Hepatocyte (in vitro differentiated cells): Measurements from ENCODE around the gene DNAJB11.
"Not testable (repeated sequence)": the region's sequence is repeated elsewhere in the genome, so short reads cannot be mapped to it uniquely, and the experiment has no call there.

ENCODE experiments used
- EZH2phosphoT487 ChIP-seq: fragments of 200-600 bp; sonication (generic); IDR thresholded peaks from one replicate; pipeline ENCODE4 v1.6.1; 2018; ENCODE audit warnings: antibody characterized with exemption, mild to moderate bottlenecking, low read depth, moderate library complexity; ENCODE audit not compliant: unreplicated experiment, severe bottlenecking
- TF ChIP-seq, protein P1 (sequence below): fragments of 200-600 bp; sonication (generic); IDR thresholded peaks from 2 replicates; pipeline ENCODE4 v1.5.1; 2016; ENCODE audit warnings: antibody characterized with exemption, mild to moderate bottlenecking; ENCODE audit not compliant: poor library complexity

DNA sequence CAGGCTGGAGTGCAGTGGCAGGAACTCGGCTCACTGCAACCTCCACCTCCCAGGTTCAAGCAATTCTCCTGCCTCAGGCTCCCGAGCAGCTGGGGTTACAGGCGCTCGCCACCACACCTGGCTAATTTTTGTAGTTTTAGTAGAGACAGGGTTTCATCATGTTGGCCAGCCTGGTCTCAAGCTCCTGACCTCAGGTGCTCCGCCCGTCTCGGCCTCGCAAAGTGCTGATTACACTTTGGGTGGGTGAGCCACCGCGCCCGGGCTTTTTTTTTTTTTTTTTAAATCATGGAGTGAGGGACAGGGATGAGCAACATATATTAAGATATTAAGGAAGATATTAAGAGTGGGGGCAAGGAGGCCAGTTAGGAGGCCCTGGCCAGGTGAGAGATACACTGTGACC is 1.2 kb upstream of the DNAJB11 start:
- TF ChIP-seq EZH2phosphoT487: not testable (repeated sequence)
- TF ChIP-seq, protein P1, sequence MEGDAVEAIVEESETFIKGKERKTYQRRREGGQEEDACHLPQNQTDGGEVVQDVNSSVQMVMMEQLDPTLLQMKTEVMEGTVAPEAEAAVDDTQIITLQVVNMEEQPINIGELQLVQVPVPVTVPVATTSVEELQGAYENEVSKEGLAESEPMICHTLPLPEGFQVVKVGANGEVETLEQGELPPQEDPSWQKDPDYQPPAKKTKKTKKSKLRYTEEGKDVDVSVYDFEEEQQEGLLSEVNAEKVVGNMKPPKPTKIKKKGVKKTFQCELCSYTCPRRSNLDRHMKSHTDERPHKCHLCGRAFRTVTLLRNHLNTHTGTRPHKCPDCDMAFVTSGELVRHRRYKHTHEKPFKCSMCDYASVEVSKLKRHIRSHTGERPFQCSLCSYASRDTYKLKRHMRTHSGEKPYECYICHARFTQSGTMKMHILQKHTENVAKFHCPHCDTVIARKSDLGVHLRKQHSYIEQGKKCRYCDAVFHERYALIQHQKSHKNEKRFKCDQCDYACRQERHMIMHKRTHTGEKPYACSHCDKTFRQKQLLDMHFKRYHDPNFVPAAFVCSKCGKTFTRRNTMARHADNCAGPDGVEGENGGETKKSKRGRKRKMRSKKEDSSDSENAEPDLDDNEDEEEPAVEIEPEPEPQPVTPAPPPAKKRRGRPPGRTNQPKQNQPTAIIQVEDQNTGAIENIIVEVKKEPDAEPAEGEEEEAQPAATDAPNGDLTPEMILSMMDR: not testable (repeated sequence)
